ENCODE data around the gene GAK.

GRCh38 chr4:803884-804283 lies 128.2 kb downstream of the GAK start:
- TF ChIP-seq NRF1 (IDR thresholded peaks at IDR 0.05; ENCODE audit: low read depth, low read length), result no peak
- no peak for TF ChIP-seq CTCF (IDR thresholded peaks at IDR 0.05)

Measured in SK-N-SH (cell line).